GM19438 (cell line): Measurements from ENCODE around the gene ADM.

ENCODE experiments used
- ATAC-seq: cut with Tn5 transposase; IDR thresholded peaks from one replicate; pipeline ENCODE4 v1.9.1; 2021; ENCODE audit warnings: low read depth; ENCODE audit not compliant: unreplicated experiment

The ADM gene

GRCh38 chr11:10326012-10326964, 21.4 kb downstream of the ADM start:
- no peak for ATAC-seq

GRCh38 chr11:10327254-10327653, 22.4 kb downstream of the ADM start:
- ATAC-seq = no peak

- ATAC-seq = no peak
Observed at GRCh38 chr11:10328314-10329098, 23.6 kb downstream of the ADM start.

GRCh38 chr11:10329356-10329755, 24.5 kb downstream of the ADM start:
- no peak for ATAC-seq

- no peak for ATAC-seq
Observed at GRCh38 chr11:10329935-10330334, 25.1 kb downstream of the ADM start.

GRCh38 chr11:10331548-10332289, 26.8 kb downstream of the ADM start:
- no peak for ATAC-seq

GRCh38 chr11:10333490-10333889, 28.6 kb downstream of the ADM start:
- no peak for ATAC-seq

- no peak for ATAC-seq
Observed at GRCh38 chr11:10338287-10338686, 33.4 kb downstream of the ADM start.

GRCh38 chr11:10348650-10349280, 43.9 kb downstream of the ADM start:
- no peak for ATAC-seq

- no peak for ATAC-seq
Observed at GRCh38 chr11:10349281-10349665, 44.4 kb downstream of the ADM start.

GRCh38 chr11:10349806-10350205, 44.9 kb downstream of the ADM start:
- ATAC-seq = no peak

- ATAC-seq = no peak
Observed at GRCh38 chr11:10350334-10350733, 45.5 kb downstream of the ADM start.

GRCh38 chr11:10351435-10351764, 46.5 kb downstream of the ADM start:
- no peak for ATAC-seq

GRCh38 chr11:10351765-10352641, 47.1 kb downstream of the ADM start:
- ATAC-seq = no peak

- no peak for ATAC-seq
Observed at GRCh38 chr11:10352921-10353550, 48.2 kb downstream of the ADM start.

GRCh38 chr11:10354389-10354788, 49.5 kb downstream of the ADM start:
- ATAC-seq = no peak

GRCh38 chr11:10355257-10355661, 50.4 kb downstream of the ADM start:
- no peak for ATAC-seq

- no peak for ATAC-seq
Observed at GRCh38 chr11:10356161-10356560, 51.3 kb downstream of the ADM start.
